HAP-1 (cell line): ENCODE results near the gene TXN2.

Experiments
- DNase-seq, 2 experiments: peaks; one replicate each; pipeline ENCODE4 v3.0.0-alpha.2; 2016 to 2020; ENCODE audit warnings: low spot score in 2 of 2
- H3K27me3 ChIP-seq: fragments of 250-450 bp; sonication (Bioruptor Pico); 2 replicates; pipeline ENCODE4 v1.5.1; 2020; ENCODE audit warnings: low read depth, mild to moderate bottlenecking, moderate library complexity
- H3K36me3 ChIP-seq: fragments of 250-450 bp; sonication (Bioruptor Pico); replicated peaks from 2 replicates; pipeline ENCODE4 v1.5.1; 2020; ENCODE audit warnings: mild to moderate bottlenecking
- H3K4me1 ChIP-seq: fragments of 250-450 bp; sonication (Bioruptor Pico); 2 replicates; pipeline ENCODE4 v1.5.1; 2020; ENCODE audit warnings: mild to moderate bottlenecking
- H3K4me3 ChIP-seq: fragments of 250-450 bp; sonication (Bioruptor Pico); 2 replicates; pipeline ENCODE4 v1.5.1; 2020; ENCODE audit warnings: mild to moderate bottlenecking, moderate library complexity
- H3K9me3 ChIP-seq: fragments of 250-450 bp; sonication (Bioruptor Pico); 2 replicates; pipeline ENCODE4 v1.5.1; 2020; ENCODE audit warnings: mild to moderate bottlenecking, moderate library complexity
- in situ Hi-C: fragments of 300-500 bp; cut with MboI; formaldehyde crosslinking; loops from 3 replicates; pipeline ENCODE4 v1.14.3; 2020; ENCODE audit warnings: low sequenced_read_pairs, inconsistent platforms, mixed read lengths

Gene TXN2

GRCh38 chr22:36470162-36470993 is 11.1 kb downstream of the TXN2 start:
- Histone ChIP-seq H3K4me1 (no peaks in the 10 kb centered on the region), H3K36me3 (peaks cover 56% of the 10 kb centered on the region), H3K4me3 (no peak overlapping the region), H3K9me3 (no peaks in the 10 kb centered on the region), H3K27me3 (no peaks in the 10 kb centered on the region)
- in situ Hi-C loops = no loop called here
- peak; percentile 71 to 83 for DNase-seq

- Histone ChIP-seq H3K36me3 (peaks cover 46% of the 10 kb centered on the region), H3K9me3 (no peaks in the 10 kb centered on the region), H3K4me1 (no peaks in the 10 kb centered on the region), H3K4me3 (no peak overlapping the region), H3K27me3 (no peaks in the 10 kb centered on the region)
- in situ Hi-C loops = loop anchor here (5.0 kb wide), 1 partner anchor 167 kb away; no protein-coding TSS in a partner anchor
- no peak for DNase-seq
These were observed 12.2 kb downstream of the TXN2 start for GRCh38 chr22:36469094-36469710.

GRCh38 chr22:36467946-36468345 is 13.5 kb downstream of the TXN2 start:
- no peak for DNase-seq
- Histone ChIP-seq H3K27me3 (no peaks in the 10 kb centered on the region), H3K4me1 (no peaks in the 10 kb centered on the region), H3K36me3 (peaks cover 39% of the 10 kb centered on the region), H3K9me3 (no peaks in the 10 kb centered on the region), H3K4me3 (no peak overlapping the region)
- in situ Hi-C loops = loop anchor here (5.0 kb wide), 1 partner anchor 166 kb away; no protein-coding TSS in a partner anchor

GRCh38 chr22:36467042-36467810 is 14.2 kb downstream of the TXN2 start:
- no peaks in the 10 kb centered on the region for H3K9me3 ChIP-seq
- DNase-seq = no peak
- no peak overlapping the region for H3K4me3 ChIP-seq
- no peaks in the 10 kb centered on the region for H3K4me1 ChIP-seq
- no peaks in the 10 kb centered on the region for H3K27me3 ChIP-seq
- in situ Hi-C loops = loop anchor here (5.0 kb wide), 1 partner anchor 165 kb away; no protein-coding TSS in a partner anchor
- H3K36me3 ChIP-seq = peaks cover 34% of the 10 kb centered on the region

GRCh38 chr22:36466258-36466657 is 15.2 kb downstream of the TXN2 start:
- H3K36me3 ChIP-seq = peaks cover 31% of the 10 kb centered on the region
- H3K27me3 ChIP-seq = no peaks in the 10 kb centered on the region
- H3K9me3 ChIP-seq = no peaks in the 10 kb centered on the region
- DNase-seq = no peak
- no peak overlapping the region for H3K4me3 ChIP-seq
- H3K4me1 ChIP-seq = no peaks in the 10 kb centered on the region
- in situ Hi-C loops = loop anchor here (5.0 kb wide), 1 partner anchor 164 kb away; no protein-coding TSS in a partner anchor

- H3K4me1 ChIP-seq = no peaks in the 10 kb centered on the region
- no peaks in the 10 kb centered on the region for H3K27me3 ChIP-seq
- no peak for DNase-seq
- H3K9me3 ChIP-seq = no peaks in the 10 kb centered on the region
- H3K4me3 ChIP-seq = no peak overlapping the region
- peaks cover 23% of the 10 kb centered on the region for H3K36me3 ChIP-seq
- in situ Hi-C loops = loop anchor here (5.0 kb wide), 1 partner anchor 163 kb away; no protein-coding TSS in a partner anchor
These were observed 16.0 kb downstream of the TXN2 start for GRCh38 chr22:36465232-36466021.

- in situ Hi-C loops = loop anchor here (5.0 kb wide), 1 partner anchor 162 kb away; no protein-coding TSS in a partner anchor
These were observed 16.7 kb downstream of the TXN2 start for GRCh38 chr22:36464715-36465231.

GRCh38 chr22:36463783-36464184 is 17.7 kb downstream of the TXN2 start:
- Histone ChIP-seq H3K36me3 (peaks cover 12% of the 10 kb centered on the region; the same call in 1 of the 2 replicates), H3K9me3 (no peaks in the 10 kb centered on the region), H3K4me3 (no peak overlapping the region), H3K4me1 (peaks cover 10% of the 10 kb centered on the region), H3K27me3 (no peaks in the 10 kb centered on the region)
- DNase-seq = no peak
- in situ Hi-C loops = no loop called here

More at GRCh38 chr22:36464715-36465231, 16.7 kb downstream of the TXN2 start:
- Histone ChIP-seq H3K27me3 (no peaks in the 10 kb centered on the region), H3K36me3 (peaks cover 16% of the 10 kb centered on the region; the same call in 1 of the 2 replicates), H3K9me3 (no peaks in the 10 kb centered on the region), H3K4me1 (no peaks in the 10 kb centered on the region), H3K4me3 (no peak overlapping the region)
- DNase-seq = no peak

- no peak for DNase-seq
- Histone ChIP-seq H3K27me3 (no peaks in the 10 kb centered on the region), H3K4me1 (peaks cover 10% of the 10 kb centered on the region), H3K36me3 (peaks cover 4% of the 10 kb centered on the region; the same call in 1 of the 2 replicates), H3K4me3 (no peak overlapping the region), H3K9me3 (no peaks in the 10 kb centered on the region)
- in situ Hi-C loops = no loop called here
These were observed 19.5 kb downstream of the TXN2 start for GRCh38 chr22:36461665-36462649.

GRCh38 chr22:36460202-36460601 is 21.2 kb downstream of the TXN2 start:
- in situ Hi-C loops = no loop called here
- no peaks in the 10 kb centered on the region for H3K36me3 ChIP-seq
- no peaks in the 10 kb centered on the region for H3K9me3 ChIP-seq
- no peak overlapping the region for H3K4me3 ChIP-seq
- no peaks in the 10 kb centered on the region for H3K27me3 ChIP-seq
- no peak for DNase-seq
- H3K4me1 ChIP-seq = peaks cover 13% of the 10 kb centered on the region

- H3K27me3 ChIP-seq = no peaks in the 10 kb centered on the region
- in situ Hi-C loops = no loop called here
- no peak overlapping the region for H3K4me3 ChIP-seq
- H3K36me3 ChIP-seq = no peaks in the 10 kb centered on the region
- no peaks in the 10 kb centered on the region for H3K9me3 ChIP-seq
- H3K4me1 ChIP-seq = peaks cover 17% of the 10 kb centered on the region
- DNase-seq = no peak
These were observed 23.6 kb downstream of the TXN2 start for GRCh38 chr22:36457688-36458450.
